DND-41 (cell line): ENCODE data around the gene MFSD6.

Experiments
- ATAC-seq: fragments of 200-7000 bp; cut with Tn5 transposase; 3 replicates; pipeline ENCODE4 v1.9.1; 2021; ENCODE audit warnings: low read depth; ENCODE audit not compliant: insufficient read depth
- DNase-seq: peaks from one replicate; pipeline ENCODE4 v3.0.0-alpha.2; 2020
- H2AFZ ChIP-seq: 2 replicates; pipeline ENCODE4 v1.6.0; 2012; ENCODE audit warnings: low read depth, low read length
- H3K27ac ChIP-seq: 2 replicates; pipeline ENCODE4 v1.5.1; 2012; ENCODE audit warnings: low read length, inconsistent platforms
- H3K27me3 ChIP-seq: fragments of 200-600 bp; sonication (generic); 2 replicates; pipeline ENCODE4 v1.6.0; 2012; ENCODE audit warnings: low read length, mild to moderate bottlenecking, inconsistent platforms; ENCODE audit not compliant: insufficient read depth, poor library complexity
- H3K36me3 ChIP-seq: 2 replicates; pipeline ENCODE4 v1.5.1; 2012; ENCODE audit warnings: low read length, inconsistent platforms; ENCODE audit not compliant: insufficient read depth
- H3K4me1 ChIP-seq: 2 replicates; pipeline ENCODE4 v1.5.1; 2012; ENCODE audit warnings: mild to moderate bottlenecking, low read length; ENCODE audit not compliant: insufficient read depth
- H3K4me2 ChIP-seq: 2 replicates; pipeline ENCODE4 v1.6.0; 2012; ENCODE audit warnings: mild to moderate bottlenecking, moderate library complexity, low read length, inconsistent platforms; ENCODE audit not compliant: insufficient read depth
- H3K4me3 ChIP-seq, 2 experiments: fragments of 200-600 bp in 1 of 2; shearing (Covaris generic) in 1 of 2; 2 replicates each; pipeline ENCODE4 v1.5.1; 2012 to 2016; ENCODE audit warnings: inconsistent platforms in 2 of 2, low read length in 2 of 2, mild to moderate bottlenecking in 2 of 2, low read depth in 1 of 2, moderate library complexity in 1 of 2
- H3K79me2 ChIP-seq: 2 replicates; pipeline ENCODE4 v1.6.0; 2012; ENCODE audit warnings: low read length, inconsistent platforms; ENCODE audit not compliant: insufficient read depth
- H3K9ac ChIP-seq: 2 replicates; pipeline ENCODE4 v1.6.0; 2012; ENCODE audit warnings: low read depth, mild to moderate bottlenecking, inconsistent platforms, low read length, moderate library complexity
- H3K9me3 ChIP-seq: 2 replicates; pipeline ENCODE4 v1.5.1; 2012; ENCODE audit warnings: low read length, moderate library complexity, mild to moderate bottlenecking, inconsistent platforms; ENCODE audit not compliant: insufficient read depth, severe bottlenecking
- H4K20me1 ChIP-seq: 2 replicates; pipeline ENCODE4 v1.6.0; 2012; ENCODE audit warnings: low read length; ENCODE audit not compliant: insufficient read depth
- CTCF ChIP-seq: IDR thresholded peaks from 2 replicates; pipeline ENCODE4 v1.5.1; 2012; ENCODE audit warnings: borderline replicate concordance, low read length, moderate library complexity, mild to moderate bottlenecking; ENCODE audit not compliant: poor library complexity, severe bottlenecking; ENCODE audit errors: extremely low read depth
- EZH2 ChIP-seq: IDR thresholded peaks from 3 replicates; pipeline ENCODE4 v1.6.1; 2012; ENCODE audit warnings: borderline replicate concordance, low read depth, mild to moderate bottlenecking, moderate library complexity, low read length, inconsistent platforms; ENCODE audit not compliant: severe bottlenecking

Gene MFSD6

DNA sequence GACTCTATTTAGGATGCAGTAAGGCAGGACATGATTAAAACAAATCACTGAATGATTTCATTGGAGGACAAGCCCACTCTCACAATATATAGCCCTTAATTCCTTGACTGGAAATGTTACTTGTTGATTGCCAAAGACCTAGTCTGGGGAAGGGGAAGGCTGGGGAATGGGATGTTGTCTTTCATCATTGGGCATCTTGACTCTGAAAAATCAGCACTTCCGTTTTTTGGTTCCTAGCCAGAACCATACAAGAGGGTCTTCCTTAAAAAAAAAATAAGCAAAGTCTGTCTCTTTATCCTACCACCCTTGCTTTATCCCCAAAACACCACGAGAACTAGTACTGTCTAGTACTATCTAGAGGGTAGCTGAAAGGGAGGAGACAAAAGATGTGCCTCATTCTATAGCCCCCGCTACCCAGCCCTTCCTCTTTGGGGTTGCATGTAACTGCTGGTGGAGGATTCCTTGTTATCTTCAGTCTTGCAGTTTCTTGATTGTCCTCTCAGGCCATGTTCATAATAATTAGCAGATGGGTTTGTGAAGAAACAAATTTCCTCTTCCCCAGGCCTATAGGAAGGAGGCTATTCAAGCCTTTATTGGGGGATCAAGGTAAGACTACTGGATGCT is 70.5 kb downstream of the MFSD6 start:
- Histone ChIP-seq H3K36me3 (peaks cover 5% of the 10 kb centered on the region; the same call in 1 of the 2 replicates), H3K9me3 (no peaks in the 10 kb centered on the region), H4K20me1 (no peaks in the 10 kb centered on the region), H2AFZ (no peak overlapping the region), H3K27ac (no peak overlapping the region), H3K9ac (no peak overlapping the region), H3K27me3 (no peaks in the 10 kb centered on the region), H3K4me3 (no peak overlapping the region), H3K79me2 (no peaks in the 10 kb centered on the region), H3K4me1 (no peaks in the 10 kb centered on the region), H3K4me2 (no peak overlapping the region)
- no peak for TF ChIP-seq CTCF
- no peak for TF ChIP-seq EZH2
- ATAC-seq = no peak
- no peak for DNase-seq

DNA sequence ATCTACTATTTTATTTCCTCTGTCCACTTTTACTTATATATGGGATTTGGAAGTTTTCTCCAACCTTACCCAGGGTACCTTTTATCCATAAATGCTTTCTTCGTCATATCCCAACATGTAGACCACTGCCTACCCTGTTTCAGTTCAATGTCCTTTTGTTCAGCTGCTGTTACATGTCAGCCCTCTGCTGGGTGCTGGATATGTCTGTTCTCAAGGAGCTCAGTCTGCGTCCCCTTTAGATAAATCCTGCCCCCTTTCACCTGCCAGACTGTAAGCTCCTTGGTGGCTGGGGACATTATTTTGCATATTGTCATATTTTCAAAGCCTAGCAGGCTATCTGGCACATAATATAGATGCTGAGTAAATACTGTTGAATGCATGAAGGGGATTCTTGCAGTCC is 73.2 kb downstream of the MFSD6 start:
- no peaks in the 10 kb centered on the region for H3K4me1 ChIP-seq
- no peak overlapping the region for H2AFZ ChIP-seq
- TF ChIP-seq EZH2 (no peak), CTCF (no peak)
- peaks cover 5% of the 10 kb centered on the region; the same call in 1 of the 2 replicates for H3K36me3 ChIP-seq
- no peak overlapping the region for H3K4me3 ChIP-seq
- no peak overlapping the region for H3K4me2 ChIP-seq
- no peak for DNase-seq
- H3K27ac ChIP-seq = no peak overlapping the region
- no peak overlapping the region for H3K9ac ChIP-seq
- no peaks in the 10 kb centered on the region for H3K9me3 ChIP-seq
- H3K27me3 ChIP-seq = no peaks in the 10 kb centered on the region
- H4K20me1 ChIP-seq = no peaks in the 10 kb centered on the region
- H3K79me2 ChIP-seq = no peaks in the 10 kb centered on the region
- no peak for ATAC-seq

DNA sequence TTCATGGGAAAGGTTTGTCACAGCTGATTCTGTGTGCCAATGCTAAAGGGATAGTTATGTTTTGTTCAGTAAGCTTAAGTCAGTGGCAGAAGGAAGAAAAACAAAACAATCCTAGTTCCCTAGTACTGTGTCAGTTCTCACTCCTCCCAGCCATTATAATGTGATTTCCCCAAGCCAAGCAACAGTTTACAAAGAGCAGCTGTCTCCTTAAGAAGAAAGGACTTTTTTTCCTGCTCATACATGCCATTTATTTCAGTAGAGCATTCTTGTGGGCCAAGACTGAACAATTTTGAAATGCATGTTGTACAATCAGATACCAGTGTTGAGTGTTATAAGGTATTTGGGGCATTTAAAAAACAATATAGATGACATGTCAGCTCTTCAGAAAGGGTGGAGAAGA is 74.3 kb downstream of the MFSD6 start:
- Histone ChIP-seq H3K36me3 (peaks cover 5% of the 10 kb centered on the region; the same call in 1 of the 2 replicates), H3K79me2 (no peaks in the 10 kb centered on the region), H3K4me1 (no peaks in the 10 kb centered on the region), H3K4me2 (no peak overlapping the region), H3K27ac (no peak overlapping the region), H3K27me3 (no peaks in the 10 kb centered on the region), H3K4me3 (no peak overlapping the region), H4K20me1 (no peaks in the 10 kb centered on the region), H2AFZ (no peak overlapping the region), H3K9me3 (no peaks in the 10 kb centered on the region), H3K9ac (no peak overlapping the region)
- ATAC-seq (no peak), DNase-seq (no peak)
- TF ChIP-seq EZH2 = no peak
- no peak for TF ChIP-seq CTCF
